T-cell (primary cell): ENCODE measurements around the gene DOCK9. TPM values are rescaled to one million over a fixed set of nuclear protein-coding genes. Genes with fewer than 3 reads are reported as not detected.

ENCODE experiments used
- ATAC-seq, 4 experiments: fragments of 200-7000 bp in 3 of 4; fragments of 150-1000 bp in 1 of 4; cut with Tn5 transposase; replicated peaks in 1 of 4; 1 replicate in 3 of 4; 2 replicates in 1 of 4; pipeline ENCODE4 v1.10.0; 2021; ENCODE audit warnings: moderate library complexity in 3 of 4, mild to moderate bottlenecking in 2 of 4, moderate number of reproducible peaks in 1 of 4
- CTCF ChIA-PET, 2 donors: fragments of 300-600 bp; sonication (Branson Sonifier 250); formaldehyde crosslinking; loops; one replicate each; lab custom pipeline; 2022; ENCODE audit warnings: antibody characterized with exemption in 2 of 2; lab: Charles Lee
- POLR2A ChIA-PET, 2 donors: fragments of 300-600 bp; sonication (Branson Sonifier 250); formaldehyde crosslinking; loops; one replicate each; lab custom pipeline; 2022; ENCODE audit warnings: antibody characterized with exemption in 2 of 2; lab: Charles Lee
- DNase-seq, 35 experiments: peaks; one replicate each; pipeline versions ENCODE4 v3.0.0 to v3.0.0-alpha.2; 2013 to 2023
- H3K27ac ChIP-seq: one replicate; pipeline ENCODE4 v1.5.1; 2013; ENCODE audit warnings: low read length
- H3K27me3 ChIP-seq, 2 experiments: replicated peaks in 1 of 2; 1 replicate in 1 of 2; 2 replicates in 1 of 2; pipeline versions ENCODE4 v1.6.1 to v1.7.0; 2013; ENCODE audit warnings: low read length in 1 of 2, mixed read lengths in 1 of 2; ENCODE audit not compliant: control insufficient read depth in 2 of 2, insufficient read depth in 2 of 2; ENCODE audit errors: extremely low read depth in 1 of 2
- H3K36me3 ChIP-seq, 2 donors: 1 replicate in 1 of 2; 2 replicates in 1 of 2; pipeline versions ENCODE4 v1.6.1 to v1.7.0; 2013; ENCODE audit warnings: low read length in 1 of 2; ENCODE audit not compliant: control insufficient read depth in 2 of 2, insufficient read depth in 1 of 2; ENCODE audit errors: extremely low read depth in 1 of 2
- H3K4me1 ChIP-seq, 2 experiments: 1 replicate in 1 of 2; 2 replicates in 1 of 2; pipeline versions ENCODE4 v1.6.1 to v1.7.0; 2013; ENCODE audit warnings: low read length in 2 of 2, mixed read lengths in 1 of 2; ENCODE audit not compliant: insufficient read depth in 2 of 2, control insufficient read depth in 1 of 2; ENCODE audit errors: extremely low read depth in 1 of 2
- H3K4me3 ChIP-seq, 2 donors: 1 replicate in 1 of 2; 2 replicates in 1 of 2; pipeline versions ENCODE4 v1.5.1 to v1.7.0; 2013; ENCODE audit warnings: mild to moderate bottlenecking in 2 of 2, low read length in 1 of 2, moderate library complexity in 1 of 2; ENCODE audit not compliant: control insufficient read depth in 1 of 2; ENCODE audit errors: extremely low read depth in 1 of 2
- H3K9me3 ChIP-seq: 2 replicates; pipeline ENCODE4 v1.7.0; 2013
- H3K27ac Mint-ChIP-seq, 2 donors: one replicate each; pipeline ENCODE4 v1.8.0; 2020 to 2021; ENCODE audit warnings: mild to moderate bottlenecking in 2 of 2, mixed read lengths in 2 of 2
- H3K27me3 Mint-ChIP-seq, 2 donors: one replicate each; pipeline ENCODE4 v1.8.0; 2021 to 2022; ENCODE audit warnings: mixed read lengths in 2 of 2
- H3K36me3 Mint-ChIP-seq: one replicate; pipeline ENCODE4 v1.8.0; 2021; ENCODE audit warnings: mixed read lengths
- H3K4me1 Mint-ChIP-seq, 3 donors: one replicate each; pipeline ENCODE4 v1.8.0; 2020 to 2022; ENCODE audit warnings: mixed read lengths in 3 of 3, mild to moderate bottlenecking in 1 of 3
- H3K4me3 Mint-ChIP-seq, 3 donors: one replicate each; pipeline ENCODE4 v1.8.0; 2020 to 2022; ENCODE audit warnings: mild to moderate bottlenecking in 3 of 3, mixed read lengths in 3 of 3, moderate library complexity in 3 of 3
- H3K9me3 Mint-ChIP-seq, 3 donors: one replicate each; pipeline ENCODE4 v1.8.0; 2020 to 2022; ENCODE audit warnings: mixed read lengths in 3 of 3
- WGBS: methylation state at CpG from one replicate; pipeline ENCODE4 v1.1.5; 2013; ENCODE audit warnings: missing lambda C conversion rate; ENCODE audit not compliant: insufficient coverage; 5-methylcytosine and 5-hydroxymethylcytosine counted together
- total RNA-seq, 35 experiments: library from RNA in 6 of 35; stranded (reverse) in 6 of 35; fragments of 120-200 nt in 1 of 35; gene quantifications; one replicate each; pipeline versions ENCODE4 v1.2.1 to v1.2.4 and lab custom pipeline; 2013 to 2026

DOCK9 gene
- total RNA-seq, 5 donors from 2014 or later (not counting 1 experiment from before 2014, with no cell fraction given), result 96.2 to 170 (median 162) TPM

GRCh38 chr13:98807774-98808173 lies 170.1 kb downstream of the DOCK9 start:
- ChIA-PET CTCF (no interaction called here), POLR2A (no interaction called here)
- Histone ChIP-seq H3K4me3 (no peak overlapping the region), H3K27me3 (no peaks in the 10 kb centered on the region), H3K27ac (no peak overlapping the region), H3K36me3 (peaks cover 2 to 54% of the 10 kb centered on the region in 2 donors), H3K4me1 (no peaks in the 10 kb centered on the region), H3K9me3 (no peaks in the 10 kb centered on the region)
- Mint-ChIP-seq H3K27ac (no peak overlapping the region), H3K9me3 (no peaks in the 10 kb centered on the region), H3K4me3 (no peak overlapping the region), H3K27me3 (no peaks in the 10 kb centered on the region), H3K36me3 (peaks cover 57% of the 10 kb centered on the region), H3K4me1 (no peaks in the 10 kb centered on the region)
- WGBS, result 57% methylated on average over 1 of the region's 3 CpGs
- no peak for DNase-seq
- ATAC-seq, result no peak

GRCh38 chr13:98804336-98804855 lies 173.5 kb downstream of the DOCK9 start:
- no peak overlapping the region for H3K27ac ChIP-seq
- ChIA-PET POLR2A (no interaction called here), CTCF (no interaction called here)
- Mint-ChIP-seq H3K4me3 (no peak overlapping the region), H3K27me3 (no peaks in the 10 kb centered on the region), H3K36me3 (peaks cover 59% of the 10 kb centered on the region), H3K4me1 (no peaks in the 10 kb centered on the region), H3K9me3 (no peaks in the 10 kb centered on the region), H3K27ac (no peak overlapping the region)
- H3K4me1 ChIP-seq, result no peaks in the 10 kb centered on the region
- H3K9me3 ChIP-seq, result no peaks in the 10 kb centered on the region
- H3K4me3 ChIP-seq, result no peak overlapping the region
- DNase-seq (no peak), ATAC-seq (no peak)
- peaks cover 2 to 56% of the 10 kb centered on the region in 2 donors for H3K36me3 ChIP-seq
- H3K27me3 ChIP-seq, result no peaks in the 10 kb centered on the region
- 99% methylated on average over 8 of the region's 9 CpGs for whole genome bisulfite sequencing

- no peak for DNase-seq
- peaks cover 2 to 56% of the 10 kb centered on the region in 2 donors for H3K36me3 ChIP-seq
- H3K36me3 Mint-ChIP-seq, result peaks cover 59% of the 10 kb centered on the region
Measured at GRCh38 chr13:98803921-98804320, 173.9 kb downstream of the DOCK9 start.

GRCh38 chr13:98803111-98803561 lies 174.7 kb downstream of the DOCK9 start:
- CTCF ChIA-PET, result no interaction called here
- no peak overlapping the region for H3K27ac ChIP-seq
- POLR2A ChIA-PET, result no interaction called here
- WGBS, result 93% methylated on average over 6 of the region's 7 CpGs
- H3K4me1 ChIP-seq, result no peaks in the 10 kb centered on the region
- no peaks in the 10 kb centered on the region for H3K27me3 ChIP-seq
- no peak for DNase-seq
- H3K4me3 ChIP-seq, result no peak overlapping the region
- ATAC-seq, result no peak
- no peaks in the 10 kb centered on the region for H3K9me3 Mint-ChIP-seq
- no peaks in the 10 kb centered on the region for H3K4me1 Mint-ChIP-seq
- no peak overlapping the region for H3K4me3 Mint-ChIP-seq
- H3K27ac Mint-ChIP-seq, result no peak overlapping the region
- H3K27me3 Mint-ChIP-seq, result no peaks in the 10 kb centered on the region
- peaks cover 64% of the 10 kb centered on the region for H3K36me3 Mint-ChIP-seq
- H3K36me3 ChIP-seq, result peaks cover 2 to 64% of the 10 kb centered on the region in 2 donors
- no peaks in the 10 kb centered on the region for H3K9me3 ChIP-seq

More at GRCh38 chr13:98803921-98804320, 173.9 kb downstream of the DOCK9 start:
- POLR2A ChIA-PET, result no interaction called here
- H3K4me3 Mint-ChIP-seq, result no peak overlapping the region
- CTCF ChIA-PET, result no interaction called here
- no peak overlapping the region for H3K27ac Mint-ChIP-seq
- H3K27me3 Mint-ChIP-seq, result no peaks in the 10 kb centered on the region
- WGBS, result 67% methylated on average over 1 of the region's 10 CpGs
- Histone ChIP-seq H3K9me3 (no peaks in the 10 kb centered on the region), H3K27ac (no peak overlapping the region), H3K4me3 (no peak overlapping the region), H3K27me3 (no peaks in the 10 kb centered on the region), H3K4me1 (no peaks in the 10 kb centered on the region)
- ATAC-seq, result no peak
- H3K4me1 Mint-ChIP-seq, result no peaks in the 10 kb centered on the region
- H3K9me3 Mint-ChIP-seq, result no peaks in the 10 kb centered on the region

- Mint-ChIP-seq H3K27me3 (no peaks in the 10 kb centered on the region), H3K9me3 (no peaks in the 10 kb centered on the region), H3K4me3 (no peak overlapping the region), H3K27ac (no peak overlapping the region), H3K36me3 (peaks cover 64% of the 10 kb centered on the region), H3K4me1 (no peaks in the 10 kb centered on the region)
- Histone ChIP-seq H3K36me3 (peaks cover 2 to 64% of the 10 kb centered on the region in 2 donors), H3K27me3 (no peaks in the 10 kb centered on the region), H3K27ac (no peak overlapping the region), H3K4me3 (no peak overlapping the region), H3K4me1 (no peaks in the 10 kb centered on the region), H3K9me3 (no peaks in the 10 kb centered on the region)
- no peak for ATAC-seq
- CTCF ChIA-PET, result interaction anchor here in 1 of 2 donors (0.7 kb wide), 1 partner anchor 994 kb away, joined by 3 read pairs; no protein-coding TSS in a partner anchor
- WGBS, result 100% methylated on average over 1 of the region's 4 CpGs
- DNase-seq, result no peak
- POLR2A ChIA-PET, result no interaction called here
Measured at GRCh38 chr13:98802559-98802958, 175.3 kb downstream of the DOCK9 start.

- no peak overlapping the region for H3K4me3 Mint-ChIP-seq
- no peaks in the 10 kb centered on the region for H3K4me1 ChIP-seq
- DNase-seq, result no peak
- no peak for ATAC-seq
- POLR2A ChIA-PET, result no interaction called here
- no peaks in the 10 kb centered on the region for H3K4me1 Mint-ChIP-seq
- H3K27me3 ChIP-seq, result no peaks in the 10 kb centered on the region
- no peak overlapping the region for H3K4me3 ChIP-seq
- no peak overlapping the region for H3K27ac Mint-ChIP-seq
- H3K27ac ChIP-seq, result no peak overlapping the region
- WGBS, result 100% methylated on average over 7 of the region's 10 CpGs
- H3K27me3 Mint-ChIP-seq, result no peaks in the 10 kb centered on the region
- H3K9me3 Mint-ChIP-seq, result no peaks in the 10 kb centered on the region
- H3K9me3 ChIP-seq, result no peaks in the 10 kb centered on the region
- H3K36me3 Mint-ChIP-seq, result peaks cover 70% of the 10 kb centered on the region
- CTCF ChIA-PET, result no interaction called here
- H3K36me3 ChIP-seq, result peaks cover 2 to 65% of the 10 kb centered on the region in 2 donors
Measured at GRCh38 chr13:98801626-98802418, 176.0 kb downstream of the DOCK9 start.
